GM12891 (cell line): ENCODE measurements around the gene ENOX1.

ENCODE experiments used
- DNase-seq: peaks from one replicate; pipeline ENCODE4 v3.0.0; 2011; ENCODE audit warnings: low spot score; ENCODE audit not compliant: insufficient read length
- FAIRE-seq: peaks from 2 replicates; lab custom pipeline; 2011; peaks lifted over from hg19 to GRCh38; lab: Jason Lieb, UNC
- PAX5 ChIP-seq: IDR thresholded peaks from 2 replicates; pipeline ENCODE4 v1.6.1; 2011; ENCODE audit warnings: low read length, moderate library complexity, mild to moderate bottlenecking; ENCODE audit not compliant: insufficient read depth, severe bottlenecking
- POLR2A ChIP-seq: IDR thresholded peaks from 2 replicates; pipeline ENCODE4 v1.6.1; 2011; ENCODE audit warnings: low read depth, low read length, control low read depth
- POLR2AphosphoS5 ChIP-seq: IDR thresholded peaks from 2 replicates; pipeline ENCODE4 v1.6.1; 2011; ENCODE audit warnings: low read depth, low read length, control low read depth
- POU2F2 ChIP-seq: IDR thresholded peaks from 2 replicates; pipeline ENCODE4 v1.6.1; 2011; ENCODE audit warnings: low read depth, mild to moderate bottlenecking, control low read depth, low read length, moderate library complexity
- SPI1 ChIP-seq: IDR thresholded peaks from 2 replicates; pipeline ENCODE4 v1.6.1; 2011; ENCODE audit warnings: low read depth, low read length, control low read depth
- TAF1 ChIP-seq: IDR thresholded peaks from 2 replicates; pipeline ENCODE4 v1.6.1; 2011; ENCODE audit warnings: low read depth, low read length, control low read depth

Gene ENOX1

GRCh38 chr13:43515531-43515930 is 271.2 kb downstream of the ENOX1 start:
- FAIRE-seq = no peak
- TF ChIP-seq SPI1 (no peak), PAX5 (no peak), POU2F2 (no peak), POLR2A (no peak), TAF1 (no peak), POLR2AphosphoS5 (no peak)
- no peak for DNase-seq

- no peak for TF ChIP-seq PAX5
- TF ChIP-seq POLR2AphosphoS5 = no peak
- TF ChIP-seq SPI1 = no peak
- TF ChIP-seq POLR2A = no peak
- no peak for TF ChIP-seq POU2F2
- TF ChIP-seq TAF1 = no peak
- FAIRE-seq (no peak), DNase-seq (no peak)
These were observed 272.5 kb downstream of the ENOX1 start for GRCh38 chr13:43514311-43514710.

GRCh38 chr13:43512221-43512620 is 274.6 kb downstream of the ENOX1 start:
- FAIRE-seq (no peak), DNase-seq (no peak)
- TF ChIP-seq PAX5 (no peak), TAF1 (no peak), POU2F2 (no peak), POLR2AphosphoS5 (no peak), SPI1 (no peak), POLR2A (no peak)

GRCh38 chr13:43510956-43511901 is 275.5 kb downstream of the ENOX1 start:
- DNase-seq = no peak
- no peak for TF ChIP-seq SPI1
- no peak for TF ChIP-seq POLR2AphosphoS5
- FAIRE-seq = no peak

GRCh38 chr13:43495732-43496131 is 291.0 kb downstream of the ENOX1 start:
- FAIRE-seq = no peak
- no peak for DNase-seq
- TF ChIP-seq PAX5 (no peak), SPI1 (no peak), POLR2AphosphoS5 (no peak)

GRCh38 chr13:43494206-43494605 is 292.6 kb downstream of the ENOX1 start:
- DNase-seq (no peak), FAIRE-seq (no peak)
- TF ChIP-seq POLR2AphosphoS5 (no peak), TAF1 (no peak), PAX5 (no peak), SPI1 (no peak), POU2F2 (no peak), POLR2A (no peak)

- DNase-seq (no peak), FAIRE-seq (no peak)
- no peak for TF ChIP-seq POLR2AphosphoS5
- TF ChIP-seq POLR2A = no peak
- no peak for TF ChIP-seq POU2F2
- TF ChIP-seq SPI1 = no peak
- TF ChIP-seq TAF1 = no peak
- no peak for TF ChIP-seq PAX5
These were observed 293.2 kb downstream of the ENOX1 start for GRCh38 chr13:43493496-43494000.

- FAIRE-seq (no peak), DNase-seq (no peak)
- TF ChIP-seq POLR2AphosphoS5 = no peak
- TF ChIP-seq POU2F2 = no peak
These were observed 294.0 kb downstream of the ENOX1 start for GRCh38 chr13:43492745-43493144.

- TF ChIP-seq SPI1 (no peak), POLR2AphosphoS5 (no peak), TAF1 (no peak), PAX5 (no peak), POU2F2 (no peak)
- DNase-seq (no peak), FAIRE-seq (no peak)
These were observed 294.5 kb downstream of the ENOX1 start for GRCh38 chr13:43492311-43492710.

- no peak for TF ChIP-seq POU2F2
- no peak for TF ChIP-seq POLR2AphosphoS5
- TF ChIP-seq POLR2A = no peak
- TF ChIP-seq PAX5 = no peak
- TF ChIP-seq SPI1 = no peak
- no peak for TF ChIP-seq TAF1
- DNase-seq (no peak), FAIRE-seq (no peak)
These were observed 297.5 kb downstream of the ENOX1 start for GRCh38 chr13:43489233-43489632.
